LoVo (cell line): ENCODE results near the gene TMEM220.

Experiments used
- DNase-seq: peaks from one replicate; pipeline ENCODE4 v3.0.0-alpha.2; 2016; ENCODE audit warnings: low spot score

The TMEM220 gene

GRCh38 chr17:10729334-10730193 lies at the start of gene TMEM220:
TMEM220 (minus strand) TSS chr17:10730023; CDS start chr17:10729851, 172 bp downstream.
- no peak for DNase-seq

- no peak for DNase-seq
Measured at GRCh38 chr17:10779609-10780008, 49.8 kb upstream of the TMEM220 start.

- DNase-seq, result no peak
Measured at GRCh38 chr17:10777890-10778289, 48.1 kb upstream of the TMEM220 start.

- no peak for DNase-seq
Measured at GRCh38 chr17:10777131-10777807, 47.4 kb upstream of the TMEM220 start.

- no peak for DNase-seq
Measured at GRCh38 chr17:10776381-10776780, 46.6 kb upstream of the TMEM220 start.

GRCh38 chr17:10775740-10776356 lies 46.0 kb upstream of the TMEM220 start:
- DNase-seq, result peak; percentile 43

- DNase-seq, result no peak
Measured at GRCh38 chr17:10775058-10775457, 45.2 kb upstream of the TMEM220 start.

GRCh38 chr17:10773391-10773790 lies 43.6 kb upstream of the TMEM220 start:
- DNase-seq, result no peak

- DNase-seq, result no peak
Measured at GRCh38 chr17:10772425-10773380, 42.9 kb upstream of the TMEM220 start.

GRCh38 chr17:10771148-10771547 lies 41.3 kb upstream of the TMEM220 start:
- no peak for DNase-seq

GRCh38 chr17:10769840-10770239 lies 40.0 kb upstream of the TMEM220 start:
- no peak for DNase-seq

GRCh38 chr17:10768750-10769251 lies 39.0 kb upstream of the TMEM220 start:
- no peak for DNase-seq

- no peak for DNase-seq
Measured at GRCh38 chr17:10767232-10767631, 37.4 kb upstream of the TMEM220 start.

- DNase-seq, result no peak
Measured at GRCh38 chr17:10762037-10762436, 32.2 kb upstream of the TMEM220 start.

GRCh38 chr17:10761281-10761680 lies 31.5 kb upstream of the TMEM220 start:
- no peak for DNase-seq

- DNase-seq, result no peak
Measured at GRCh38 chr17:10758062-10758461, 28.2 kb upstream of the TMEM220 start.

GRCh38 chr17:10757647-10758046 lies 27.8 kb upstream of the TMEM220 start:
- no peak for DNase-seq

- DNase-seq, result no peak
Measured at GRCh38 chr17:10757067-10757466, 27.2 kb upstream of the TMEM220 start.

- no peak for DNase-seq
Measured at GRCh38 chr17:10756619-10757018, 26.8 kb upstream of the TMEM220 start.

GRCh38 chr17:10756185-10756584 lies 26.4 kb upstream of the TMEM220 start:
- no peak for DNase-seq

GRCh38 chr17:10755592-10756127 lies 25.8 kb upstream of the TMEM220 start:
- DNase-seq, result no peak
